NB4 (cell line): ENCODE measurements around the gene FOXE3.

ENCODE experiments used
- CTCF ChIP-seq: IDR thresholded peaks from one replicate; pipeline ENCODE4 v1.5.1; 2012; ENCODE audit warnings: low read depth, low read length
- MAX ChIP-seq: IDR thresholded peaks from 2 replicates; pipeline ENCODE4 v1.6.1; 2011; ENCODE audit warnings: low read depth, low read length
- MYC ChIP-seq: IDR thresholded peaks from 2 replicates; pipeline ENCODE4 v1.6.1; 2011; ENCODE audit warnings: low read depth, low read length
- POLR2A ChIP-seq: IDR thresholded peaks from 2 replicates; pipeline ENCODE4 v1.6.1; 2011; ENCODE audit warnings: mild to moderate bottlenecking; ENCODE audit not compliant: insufficient read length; ENCODE audit errors: extremely low read depth

GRCh38 chr1:47456250-47456649 is 40.2 kb downstream of the FOXE3 start:
- TF ChIP-seq CTCF (no peak), MAX (no peak), POLR2A (no peak), MYC (no peak)
